Stimulated activated CD4-positive, alpha-beta T cell treated with anti-CD3 and anti-CD28 coated beads, Interleukin-4, amount 100 ng/mL, for 4 hours (primary cell): ENCODE results near the gene OR2T4.

ENCODE experiments used
- DNase-seq, 2 experiments: peaks; one replicate each; pipeline ENCODE4 v3.0.0-alpha.2; 2020

OR2T4 gene

GRCh38 chr1:248361121-248361715 lies at the start of gene OR2T4:
OR2T4 (plus strand) TSS chr1:248361665; CDS start chr1:248361665, 0 bp downstream.
- DNase-seq, result no peak

DNA sequence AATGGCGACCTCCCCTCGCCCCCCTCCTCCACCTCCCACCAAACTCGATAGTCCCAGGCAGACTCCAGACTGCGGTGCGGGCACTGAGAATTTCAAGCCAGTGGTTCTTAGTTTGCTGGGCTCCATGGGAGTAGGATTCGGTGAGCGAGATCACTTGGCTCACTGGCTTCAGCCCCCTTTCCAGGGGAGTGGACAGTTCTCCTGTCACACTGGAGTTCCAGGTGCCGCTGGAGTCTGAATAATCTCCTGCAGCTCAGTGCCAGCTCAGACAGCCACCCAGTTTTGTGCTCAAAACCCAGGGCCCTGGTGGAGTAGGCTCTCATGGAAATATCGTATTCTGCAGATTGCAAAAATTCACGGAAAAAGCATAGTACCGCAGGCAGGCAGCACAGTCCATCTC lies 44.7 kb upstream of the OR2T4 start:
- DNase-seq, result no peak

DNA sequence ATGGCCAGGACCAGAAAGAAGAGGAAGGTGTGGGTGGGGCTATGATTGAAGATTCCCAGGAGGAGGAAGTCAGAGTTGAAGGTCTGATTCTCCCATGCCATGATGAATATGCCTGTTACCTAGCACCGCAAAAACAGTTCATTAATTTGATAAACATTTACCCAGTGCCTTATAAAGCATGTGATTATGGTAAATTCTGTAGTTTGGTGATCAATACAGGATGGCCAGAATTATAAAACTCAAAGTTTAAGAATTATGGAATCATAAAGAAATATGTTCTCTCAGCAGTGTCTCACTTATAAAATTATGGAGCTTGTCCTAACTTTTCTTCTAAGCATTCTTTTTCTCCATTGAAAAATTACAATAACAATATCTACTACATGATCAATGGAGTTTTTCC lies 37.0 kb upstream of the OR2T4 start, which contains the start of gene OR2M7:
OR2M7 (minus strand) TSS at position 101 of the 400 bp plus-strand sequence; CDS start at position 101, 0 bp downstream.
- no peak for DNase-seq

DNA sequence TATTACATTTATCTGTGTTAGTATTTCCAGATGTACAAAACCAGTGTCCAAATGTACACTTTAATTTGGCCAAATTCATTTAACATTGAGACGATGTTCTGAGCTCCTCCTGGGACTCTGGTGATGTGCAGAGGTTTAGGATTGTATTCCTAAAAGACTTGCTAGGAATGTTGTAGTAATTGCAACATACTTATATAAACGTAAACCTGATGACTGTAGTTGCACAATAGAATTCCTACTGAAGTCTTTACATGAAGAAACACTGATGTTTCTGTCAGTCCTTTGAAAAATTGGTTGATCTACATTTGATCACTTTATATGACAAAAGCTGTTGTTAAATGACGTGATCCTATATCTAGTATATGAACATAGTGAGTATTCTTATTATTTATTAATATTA lies 18.0 kb upstream of the OR2T4 start:
- no peak for DNase-seq

DNA sequence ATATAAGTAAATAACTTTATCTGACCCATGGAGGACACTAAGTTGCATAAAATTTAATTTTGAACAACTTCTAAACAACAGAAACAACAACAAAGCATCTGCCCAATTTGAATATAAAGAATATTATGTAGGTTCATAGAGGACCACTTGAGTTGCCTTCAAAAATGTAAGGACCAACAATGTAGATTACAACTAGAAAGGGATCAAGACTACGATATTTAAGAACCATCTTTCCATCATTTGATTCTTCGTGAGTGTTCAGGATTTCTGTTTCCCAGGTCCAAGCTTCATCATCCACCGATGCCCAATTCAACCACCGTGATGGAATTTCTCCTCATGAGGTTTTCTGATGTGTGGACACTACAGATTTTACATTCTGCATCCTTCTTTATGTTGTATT lies 13.0 kb upstream of the OR2T4 start, which contains the start of gene OR14C36:
OR14C36 (plus strand) TSS at position 301 of the 400 bp plus-strand sequence; CDS start at position 301, 0 bp downstream.
- no peak for DNase-seq

DNA sequence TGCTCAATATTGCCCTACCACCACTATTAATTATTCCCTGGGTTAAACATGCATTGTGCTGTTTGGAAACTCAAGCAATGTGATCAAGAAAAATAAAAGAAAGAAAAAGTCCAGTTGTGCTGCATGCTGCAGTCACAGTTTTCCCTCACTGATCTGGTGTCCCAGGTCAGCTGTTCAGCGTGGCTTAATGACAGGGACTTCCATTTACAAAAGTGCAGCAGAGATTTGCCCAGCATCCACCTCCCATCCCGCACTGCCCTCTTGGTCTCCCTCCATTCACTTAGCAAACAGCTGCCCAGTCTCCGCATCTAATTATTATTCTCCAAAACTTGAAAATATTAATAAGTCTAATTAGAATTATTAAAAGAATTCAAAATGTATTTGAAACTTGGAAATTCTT lies 2.0 kb upstream of the OR2T4 start:
- no peak for DNase-seq

DNA sequence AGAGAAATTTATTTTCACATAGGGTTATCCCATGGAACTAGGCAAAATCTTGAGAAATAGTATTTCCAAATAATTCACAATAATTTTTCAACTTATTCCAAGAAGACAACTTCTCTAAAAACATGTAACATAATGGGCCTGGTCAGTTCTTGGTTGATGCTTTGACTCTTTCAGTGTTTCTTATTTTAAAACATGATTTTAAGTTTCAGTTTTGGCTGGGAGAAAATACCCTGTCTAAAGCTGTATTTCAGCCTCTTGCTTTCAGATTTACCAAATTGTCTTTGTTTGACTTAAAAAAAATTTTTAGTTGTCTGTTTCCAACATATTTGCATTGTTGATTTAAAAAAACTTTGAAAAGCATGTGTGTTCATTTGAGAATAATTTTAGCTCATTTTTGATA lies 5.1 kb downstream of the OR2T4 start:
- DNase-seq, result no peak

GRCh38 chr1:248372394-248372793 lies 10.9 kb downstream of the OR2T4 start:
- DNase-seq, result no peak

- DNase-seq, result no peak
Measured at GRCh38 chr1:248373761-248374160, 12.3 kb downstream of the OR2T4 start.

DNA sequence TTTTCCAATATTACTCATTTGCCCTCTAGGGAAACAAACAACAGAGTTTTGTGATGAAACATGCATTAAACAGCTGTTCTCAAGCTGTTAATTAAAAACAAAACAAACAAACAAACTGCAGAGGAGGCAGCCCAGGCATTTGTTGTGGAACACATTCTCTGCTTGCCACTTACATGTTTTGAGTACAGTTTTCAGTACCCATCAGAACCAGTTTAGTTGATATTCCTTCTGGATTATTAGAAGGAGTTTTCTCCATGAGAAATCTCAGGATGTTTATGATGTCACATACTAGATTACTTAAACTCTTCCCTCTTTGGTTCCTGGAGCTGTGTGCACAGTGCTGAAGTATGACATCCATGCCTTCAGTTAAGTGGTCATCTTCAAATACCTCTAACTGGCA lies 14.0 kb downstream of the OR2T4 start, which contains the start of gene OR2T6:
OR2T6 (plus strand) TSS at position 301 of the 400 bp plus-strand sequence. CDS start 11,863 bp downstream, outside the sequence.
- no peak for DNase-seq

- DNase-seq, result no peak
Measured at GRCh38 chr1:248376916-248377315, 15.5 kb downstream of the OR2T4 start.

DNA sequence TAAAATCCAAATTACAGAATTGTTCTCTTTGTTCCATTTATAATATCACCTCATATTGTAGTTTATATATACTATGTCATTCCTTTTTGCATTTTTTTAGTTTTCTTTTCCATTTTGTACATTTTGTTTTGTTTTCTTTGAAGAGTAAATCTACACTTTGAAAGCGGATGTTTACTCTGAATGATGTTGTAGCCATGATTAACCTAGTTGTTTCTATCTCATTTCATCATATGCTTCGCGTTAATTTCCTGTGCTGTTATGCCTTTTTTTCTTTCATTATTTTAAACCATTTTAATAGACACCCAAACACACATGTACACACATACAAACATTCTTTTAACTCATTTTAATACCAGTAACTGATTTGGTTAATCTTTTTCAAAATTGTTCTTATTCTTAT lies 19.4 kb downstream of the OR2T4 start:
- no peak for DNase-seq

GRCh38 chr1:248388426-248388825 lies 27.0 kb downstream of the OR2T4 start:
- DNase-seq, result no peak

DNA sequence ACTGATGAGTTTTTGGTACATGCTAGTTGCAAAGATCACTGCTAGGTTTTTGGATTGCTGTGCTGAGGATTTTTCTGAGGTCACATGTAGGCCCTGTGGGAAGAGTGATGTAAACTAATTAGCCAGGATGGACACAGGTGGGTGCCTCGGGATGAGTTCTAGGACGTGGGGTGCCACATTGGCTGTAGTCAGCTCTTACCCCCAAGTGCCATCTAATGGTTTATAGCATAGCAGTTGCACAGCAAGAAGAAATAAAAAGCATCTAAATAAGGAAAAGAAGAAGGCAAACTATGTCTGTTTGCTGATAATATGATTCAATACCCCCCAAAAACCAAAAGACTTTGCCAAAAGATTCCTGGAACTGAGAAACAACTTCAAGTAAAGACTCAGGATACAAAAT lies 31.6 kb downstream of the OR2T4 start:
- no peak for DNase-seq

DNA sequence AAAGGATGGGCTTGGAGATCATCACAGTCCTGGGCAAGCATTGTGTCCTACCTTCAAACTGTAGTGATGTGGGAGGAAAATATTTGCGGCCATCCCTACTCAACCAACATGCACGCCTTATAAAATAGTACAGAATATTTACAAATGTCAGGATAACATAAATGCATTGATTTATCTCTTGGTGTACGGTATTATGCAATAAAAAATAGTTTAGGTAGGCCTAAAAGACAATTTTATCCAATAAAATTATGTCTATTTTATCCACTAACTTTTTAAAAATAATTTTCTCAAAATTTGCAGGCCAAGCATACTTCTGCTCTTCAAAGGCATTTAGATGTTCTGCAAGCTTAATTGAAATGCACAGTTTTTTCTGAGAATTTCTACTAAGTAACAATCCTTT lies 41.3 kb downstream of the OR2T4 start, which contains the start of gene OR2T1:
OR2T1 (plus strand) TSS at position 301 of the 400 bp plus-strand sequence. CDS start 3,100 bp downstream, outside the sequence.
- no peak for DNase-seq

GRCh38 chr1:248404024-248404423 lies 42.6 kb downstream of the OR2T4 start:
- DNase-seq, result no peak

GRCh38 chr1:248406721-248407692 lies 45.5 kb downstream of the OR2T4 start:
- DNase-seq, result no peak
